GM18499 (cell line): ENCODE measurements around the gene ADAMTS7.
"Not testable (repeated sequence)": the region's sequence is repeated elsewhere in the genome, so short reads cannot be mapped to it uniquely, and the experiment has no call there.

Source experiments
- ATAC-seq: cut with Tn5 transposase; IDR thresholded peaks from one replicate; pipeline ENCODE4 v1.9.1; 2021; ENCODE audit warnings: moderate number of reproducible peaks; ENCODE audit not compliant: insufficient read depth, unreplicated experiment

Gene ADAMTS7

GRCh38 chr15:78781381-78781780 is 29.9 kb downstream of the ADAMTS7 start:
- ATAC-seq: not testable (repeated sequence)

GRCh38 chr15:78779975-78780374 is 31.3 kb downstream of the ADAMTS7 start:
- not testable (repeated sequence) for ATAC-seq

GRCh38 chr15:78779176-78779785 is 32.0 kb downstream of the ADAMTS7 start:
- not testable (repeated sequence) for ATAC-seq

GRCh38 chr15:78778422-78778821 is 32.8 kb downstream of the ADAMTS7 start:
- ATAC-seq: no peak

- not testable (repeated sequence) for ATAC-seq
Observed at GRCh38 chr15:78777953-78778345, 33.3 kb downstream of the ADAMTS7 start.

- not testable (repeated sequence) for ATAC-seq
Observed at GRCh38 chr15:78777290-78777952, 33.8 kb downstream of the ADAMTS7 start.

- ATAC-seq: not testable (repeated sequence)
Observed at GRCh38 chr15:78776046-78776925, 35.0 kb downstream of the ADAMTS7 start.

GRCh38 chr15:78775472-78775871 is 35.8 kb downstream of the ADAMTS7 start:
- ATAC-seq: no peak

GRCh38 chr15:78774451-78774990 is 36.7 kb downstream of the ADAMTS7 start:
- not testable (repeated sequence) for ATAC-seq

GRCh38 chr15:78773765-78774450 is 37.4 kb downstream of the ADAMTS7 start:
- ATAC-seq: not testable (repeated sequence)

- no peak for ATAC-seq
Observed at GRCh38 chr15:78772738-78773137, 38.5 kb downstream of the ADAMTS7 start.

GRCh38 chr15:78771436-78772000 is 39.7 kb downstream of the ADAMTS7 start:
- ATAC-seq: not testable (repeated sequence)

GRCh38 chr15:78771020-78771419 is 40.2 kb downstream of the ADAMTS7 start:
- not testable (repeated sequence) for ATAC-seq

GRCh38 chr15:78769473-78770225 is 41.6 kb downstream of the ADAMTS7 start:
- not testable (repeated sequence) for ATAC-seq

GRCh38 chr15:78768531-78769408 is 42.5 kb downstream of the ADAMTS7 start:
- ATAC-seq: no peak

- no peak for ATAC-seq
Observed at GRCh38 chr15:78768096-78768495, 43.2 kb downstream of the ADAMTS7 start.

GRCh38 chr15:78767331-78767951 is 43.8 kb downstream of the ADAMTS7 start:
- ATAC-seq: no peak

- ATAC-seq: not testable (repeated sequence)
Observed at GRCh38 chr15:78766641-78767071, 44.6 kb downstream of the ADAMTS7 start.
